ENCODE measurements around the gene ARRB1. TPM values are rescaled to one million over a fixed set of nuclear protein-coding genes. Genes with fewer than 3 reads are reported as not detected.

ARRB1 gene
- total and polyA plus RNA-seq, 9 of the 15 experiments (the other 6 are each of a cell fraction or from before 2014, with no cell fraction given), result 6.6 to 45.4 (median 28.5) TPM

GRCh38 chr11:75399344-75400145, 48.1 kb upstream of the ARRB1 start, which contains the start of gene RPS3 (continued):
- TF ChIP-seq GTF2F1 (IDR thresholded peaks at IDR 0.05; ENCODE audit: low read depth, low read length) (peak; percentile 96), ZNF830 (CRISPR knock-in tag; IDR thresholded peaks at IDR 0.05) (no peak; the same call in 1 of the 2 replicates), TAF7 (tag; IDR thresholded peaks at IDR 0.05) (peak; percentile 100), DEAF1 (CRISPR knock-in tag; IDR thresholded peaks at IDR 0.05) (no peak; the same call in 1 of the 2 replicates), RAD51 (IDR thresholded peaks at IDR 0.05; ENCODE audit: borderline replicate concordance, low read depth) (no peak), TCF15 (CRISPR knock-in tag; IDR thresholded peaks at IDR 0.05) (no peak), CBFA2T3 (IDR thresholded peaks at IDR 0.05) (0 out of 2 replicates have a peak, but pooled peaks have one; percentile 10), MAX (CRISPR knock-in tag; IDR thresholded peaks at IDR 0.05) (peak; percentile 90), MCM2 (IDR thresholded peaks at IDR 0.05; ENCODE audit: low read depth) (no peak), CREBBP (IDR thresholded peaks at IDR 0.05; ENCODE audit: low read depth, low read length) (no peak), KAT7 (CRISPR knock-in tag; IDR thresholded peaks at IDR 0.05; ENCODE audit: borderline replicate concordance) (peak; percentile 96), ESRRB (CRISPR knock-in tag; IDR thresholded peaks at IDR 0.05; ENCODE audit: borderline replicate concordance) (no peak), CBX5 (IDR thresholded peaks at IDR 0.05; ENCODE audit: borderline replicate concordance, low read depth) (no peak), BCLAF1 (IDR thresholded peaks at IDR 0.05; ENCODE audit: borderline replicate concordance in 1 of 2, control insufficient read depth in 1 of 2, low read depth in 2 of 2, low read length in 1 of 2) (no peak; a peak in 1 of 4 replicates), ZC3H4 (CRISPR knock-in tag; IDR thresholded peaks at IDR 0.05; ENCODE audit: borderline replicate concordance) (no peak), ATF1 (CRISPR knock-in tag; IDR thresholded peaks at IDR 0.05) (peak; percentile 76; the same call in 1 of the 2 replicates), ATF1 (tag; IDR thresholded peaks at IDR 0.05) (peak; percentile 98), THAP7 (CRISPR knock-in tag; IDR thresholded peaks at IDR 0.05) (0 out of 2 replicates have a peak, but pooled peaks have one; percentile 70), MBD2 (IDR thresholded peaks at IDR 0.05; ENCODE audit: borderline replicate concordance, low read depth) (peak; percentile 95), VEZF1 (CRISPR knock-in tag; IDR thresholded peaks at IDR 0.05) (peak; percentile 47)
